ENCODE measurements around the gene C19orf33. TPM values are rescaled to one million over a fixed set of nuclear protein-coding genes. Genes with fewer than 3 reads are reported as not detected.

Gene C19orf33
- total and polyA plus RNA-seq, 10 donors = 3.2 to 53.6 (median 5.3) TPM; not detected in 2

DNA sequence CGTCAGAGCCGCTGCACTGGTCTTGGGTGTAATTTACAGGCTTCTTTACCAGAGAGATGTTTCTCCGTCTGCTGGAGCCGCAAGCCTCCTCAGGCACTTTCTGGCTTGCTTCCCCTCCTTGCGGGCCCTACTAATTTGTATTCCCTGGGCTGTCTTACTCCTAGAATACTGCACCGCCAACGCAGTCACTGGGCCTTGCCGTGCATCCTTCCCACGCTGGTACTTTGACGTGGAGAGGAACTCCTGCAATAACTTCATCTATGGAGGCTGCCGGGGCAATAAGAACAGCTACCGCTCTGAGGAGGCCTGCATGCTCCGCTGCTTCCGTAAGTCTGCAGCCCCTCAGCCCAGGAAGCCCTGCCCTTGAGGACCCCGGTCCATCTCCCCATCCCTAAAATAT is 14.1 kb upstream of the C19orf33 start:
- Histone ChIP-seq H3K4me3 (no peak overlapping the region), H3K4me1 (peaks cover 6 to 42% (median 24%) of the 10 kb centered on the region in 6 donors), H3K36me3 (peaks cover 0 to 94% (median 38%) of the 10 kb centered on the region in 6 donors), H3K27ac (no peak overlapping the region), H3K9me3 (no peaks in the 10 kb centered on the region), H3K27me3 (replicated peaks in 1 of 7) (no peaks in the 10 kb centered on the region)
- no peak for TF ChIP-seq POLR2AphosphoS5 (IDR thresholded peaks at IDR 0.05)
- TF ChIP-seq POLR2A (IDR thresholded peaks at IDR 0.05) = no peak
- TF ChIP-seq, protein P1, sequence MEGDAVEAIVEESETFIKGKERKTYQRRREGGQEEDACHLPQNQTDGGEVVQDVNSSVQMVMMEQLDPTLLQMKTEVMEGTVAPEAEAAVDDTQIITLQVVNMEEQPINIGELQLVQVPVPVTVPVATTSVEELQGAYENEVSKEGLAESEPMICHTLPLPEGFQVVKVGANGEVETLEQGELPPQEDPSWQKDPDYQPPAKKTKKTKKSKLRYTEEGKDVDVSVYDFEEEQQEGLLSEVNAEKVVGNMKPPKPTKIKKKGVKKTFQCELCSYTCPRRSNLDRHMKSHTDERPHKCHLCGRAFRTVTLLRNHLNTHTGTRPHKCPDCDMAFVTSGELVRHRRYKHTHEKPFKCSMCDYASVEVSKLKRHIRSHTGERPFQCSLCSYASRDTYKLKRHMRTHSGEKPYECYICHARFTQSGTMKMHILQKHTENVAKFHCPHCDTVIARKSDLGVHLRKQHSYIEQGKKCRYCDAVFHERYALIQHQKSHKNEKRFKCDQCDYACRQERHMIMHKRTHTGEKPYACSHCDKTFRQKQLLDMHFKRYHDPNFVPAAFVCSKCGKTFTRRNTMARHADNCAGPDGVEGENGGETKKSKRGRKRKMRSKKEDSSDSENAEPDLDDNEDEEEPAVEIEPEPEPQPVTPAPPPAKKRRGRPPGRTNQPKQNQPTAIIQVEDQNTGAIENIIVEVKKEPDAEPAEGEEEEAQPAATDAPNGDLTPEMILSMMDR (IDR thresholded peaks at IDR 0.05 in 8 of 11, conservative IDR thresholded peaks at IDR 0.05 in 3 of 11) = no peak
- intact Hi-C loops (cut with DNase I; ENCODE audit: low total_unique reads) = no loop called here
- no peak for DNase-seq
- 94 to 98% (median 95%) methylated on average over 15 of the region's 15 CpGs for WGBS, 5 donors

GRCh38 chr19:38290631-38291147 is 13.4 kb upstream of the C19orf33 start:
- Histone ChIP-seq H3K4me3 (no peak overlapping the region), H3K27ac (peak overlapping the region in 1 of 8 donors; percentile 20), H3K9me3 (no peaks in the 10 kb centered on the region), H3K36me3 (peaks cover 0 to 87% (median 38%) of the 10 kb centered on the region in 6 donors), H3K27me3 (replicated peaks in 1 of 7) (no peaks in the 10 kb centered on the region), H3K4me1 (peaks cover 3 to 34% (median 18%) of the 10 kb centered on the region in 6 donors)
- intact Hi-C loops (cut with DNase I; ENCODE audit: low total_unique reads) = no loop called here
- 78 to 94% (median 86%) methylated on average over 13 of the region's 13 CpGs for WGBS, 5 donors
- TF ChIP-seq, protein P1 (IDR thresholded peaks at IDR 0.05 in 8 of 11, conservative IDR thresholded peaks at IDR 0.05 in 3 of 11) = no peak
- peak in 1 of 3 donors; percentile 18 for TF ChIP-seq POLR2AphosphoS5 (IDR thresholded peaks at IDR 0.05)
- no peak for DNase-seq

GRCh38 chr19:38291855-38292254 is 12.2 kb upstream of the C19orf33 start:
- H3K27ac ChIP-seq = no peak overlapping the region
- no peaks in the 10 kb centered on the region for H3K9me3 ChIP-seq
- peaks cover 0 to 75% (median 38%) of the 10 kb centered on the region in 6 donors for H3K36me3 ChIP-seq
- H3K27me3 ChIP-seq (replicated peaks in 1 of 7) = no peaks in the 10 kb centered on the region
- peaks cover 3 to 23% (median 17%) of the 10 kb centered on the region in 6 donors for H3K4me1 ChIP-seq
- no peak for TF ChIP-seq POLR2AphosphoS5 (IDR thresholded peaks at IDR 0.05)
- TF ChIP-seq POLR2A (IDR thresholded peaks at IDR 0.05) = no peak
- TF ChIP-seq, protein P1 (IDR thresholded peaks at IDR 0.05 in 8 of 11, conservative IDR thresholded peaks at IDR 0.05 in 3 of 11) = no peak
- H3K4me3 ChIP-seq = no peak overlapping the region
- 71 to 95% (median 88%) methylated on average over 15 of the region's 15 CpGs for WGBS, 5 donors
- no peak for DNase-seq
- intact Hi-C loops (cut with DNase I; ENCODE audit: low total_unique reads) = no loop called here

- WGBS, 5 donors = 90 to 98% (median 96%) methylated on average over 9 of the region's 9 CpGs
- DNase-seq = no peak
- no peak overlapping the region for H3K27ac ChIP-seq
- no peak overlapping the region for H3K4me3 ChIP-seq
- peaks cover 0 to 61% (median 34%) of the 10 kb centered on the region in 6 donors for H3K36me3 ChIP-seq
- peaks cover 0 to 9% (median 5%) of the 10 kb centered on the region in 6 donors for H3K4me1 ChIP-seq
- H3K9me3 ChIP-seq = no peaks in the 10 kb centered on the region
- TF ChIP-seq POLR2AphosphoS5 (IDR thresholded peaks at IDR 0.05) = no peak
- TF ChIP-seq, protein P1 (IDR thresholded peaks at IDR 0.05 in 8 of 11, conservative IDR thresholded peaks at IDR 0.05 in 3 of 11) = no peak
- TF ChIP-seq POLR2A (IDR thresholded peaks at IDR 0.05) = no peak
- H3K27me3 ChIP-seq (replicated peaks in 1 of 7) = no peaks in the 10 kb centered on the region
- intact Hi-C loops (cut with DNase I; ENCODE audit: low total_unique reads) = no loop called here
Observed at GRCh38 chr19:38293281-38293680, 10.8 kb upstream of the C19orf33 start.

Measured in spleen (tissue), 11 donors.